Jurkat, Clone E6-1 (cell line): ENCODE data around the gene RNFT2.
"Not testable (repeated sequence)": the region's sequence is repeated elsewhere in the genome, so short reads cannot be mapped to it uniquely, and the experiment has no call there.

Experiments
- DNase-seq: peaks from one replicate; pipeline ENCODE4 v3.0.0-alpha.2; 2011; ENCODE audit warnings: low read depth, low spot score
- H3K4me3 ChIP-seq: 2 replicates; pipeline ENCODE4 v1.5.1; 2011; ENCODE audit warnings: mild to moderate bottlenecking, low read length, control low read depth, moderate library complexity

Gene RNFT2

GRCh38 chr12:116813271-116814041 is 75.3 kb downstream of the RNFT2 start:
- DNase-seq: no peak
- no peak overlapping the region for H3K4me3 ChIP-seq

- DNase-seq, H3K4me3 ChIP-seq: not testable (repeated sequence)
These were observed 76.7 kb downstream of the RNFT2 start for GRCh38 chr12:116814766-116815165.

- H3K4me3 ChIP-seq: peak overlapping the region; percentile 92
- no peak for DNase-seq
These were observed 80.3 kb downstream of the RNFT2 start for GRCh38 chr12:116818341-116818856.

DNA sequence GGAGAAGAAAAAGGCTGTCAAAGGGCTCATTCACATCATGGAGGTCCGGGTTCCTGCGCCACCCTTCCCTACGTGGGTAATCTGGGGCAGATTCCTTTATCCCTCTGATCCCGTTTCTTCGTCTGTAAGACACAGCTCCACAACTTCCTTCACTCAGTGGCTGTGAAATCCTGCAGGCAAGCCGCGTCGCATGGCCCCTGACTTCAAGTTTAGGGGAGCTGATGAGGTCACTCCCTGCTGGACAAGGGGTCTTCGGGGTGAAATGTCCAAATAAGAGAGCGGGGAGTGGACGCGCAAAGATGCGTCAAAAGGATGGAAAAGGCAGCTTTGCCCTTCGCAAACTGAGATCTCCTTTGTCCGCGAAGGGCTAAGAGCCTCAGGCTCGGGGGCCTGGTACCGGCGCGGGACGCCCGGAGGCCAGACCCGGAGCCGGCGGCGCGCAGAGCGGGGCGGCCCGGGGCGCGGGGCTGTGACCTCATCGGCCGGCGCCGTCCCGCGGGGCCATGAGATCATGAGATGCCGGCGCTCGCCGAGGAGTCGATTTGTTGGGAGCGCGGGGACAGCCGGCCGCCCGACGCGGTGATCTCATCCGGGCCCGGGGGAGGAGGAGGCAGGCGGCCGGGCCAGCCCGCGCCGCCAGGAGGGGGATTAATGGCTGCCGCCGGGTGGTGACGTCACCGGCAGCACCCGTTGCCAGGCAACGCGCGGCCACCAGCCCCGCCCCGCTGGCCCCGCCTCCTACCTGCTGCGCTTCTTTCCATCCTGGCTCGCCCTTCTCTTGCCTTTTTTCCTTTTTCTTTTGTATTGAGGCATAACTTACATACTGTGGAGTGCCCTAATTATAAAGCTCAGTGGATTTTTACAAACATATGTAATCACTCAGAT is 81.1 kb downstream of the RNFT2 start:
- peak; percentile 67 for DNase-seq
- peak overlapping the region; percentile 92 for H3K4me3 ChIP-seq

DNA sequence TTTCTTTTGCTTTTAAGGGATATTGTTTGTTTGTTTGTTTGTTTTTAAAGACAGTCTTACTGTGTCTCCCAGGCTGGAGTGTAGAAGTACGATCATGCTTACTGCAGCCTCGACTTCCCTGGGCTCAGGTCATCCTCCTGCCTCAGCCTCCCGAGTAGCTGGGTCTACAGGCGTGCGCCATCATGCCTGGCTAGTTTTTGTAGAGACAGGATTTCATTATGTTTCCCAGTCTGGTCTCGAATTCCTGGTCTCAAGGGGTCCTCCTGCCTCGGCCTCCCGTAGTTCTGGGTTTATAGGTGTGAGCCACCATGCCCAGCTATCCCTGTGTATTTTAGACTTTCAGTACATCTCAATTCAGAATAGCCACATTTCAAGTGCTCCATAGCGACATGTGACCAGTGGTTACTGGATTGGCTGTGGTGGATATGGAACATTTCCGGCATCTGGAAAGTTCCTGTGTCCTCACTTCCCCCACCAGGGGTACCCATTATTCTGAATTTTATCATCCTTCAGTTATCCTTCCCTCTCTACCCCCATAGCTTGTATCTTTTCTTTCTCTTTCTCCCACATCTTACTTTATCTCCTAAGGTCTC is 82.0 kb downstream of the RNFT2 start:
- no peak overlapping the region for H3K4me3 ChIP-seq
- DNase-seq: no peak

GRCh38 chr12:116821291-116821690 is 83.2 kb downstream of the RNFT2 start:
- H3K4me3 ChIP-seq: no peak overlapping the region
- no peak for DNase-seq

DNA sequence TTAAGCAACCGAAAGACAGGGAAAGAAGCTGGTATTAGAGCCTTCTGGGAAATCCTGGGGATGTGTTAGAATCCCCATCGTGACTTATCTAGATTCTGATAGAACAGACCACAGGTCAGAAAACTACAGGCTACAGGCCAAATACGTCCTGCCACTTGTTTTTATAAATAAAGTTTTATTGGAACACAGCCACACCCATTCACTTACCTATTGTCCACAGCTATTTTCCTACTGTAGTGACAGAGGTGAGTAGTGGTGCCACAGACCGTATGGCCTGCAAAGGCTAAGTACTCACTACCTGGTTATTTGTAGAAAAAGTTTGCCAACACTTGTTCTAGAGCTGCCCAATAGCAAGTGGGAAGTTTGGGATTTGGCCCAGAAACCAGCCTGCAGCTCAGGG is 89.3 kb downstream of the RNFT2 start:
- DNase-seq: no peak
- H3K4me3 ChIP-seq: no peak overlapping the region

- H3K4me3 ChIP-seq: no peak overlapping the region
- DNase-seq: no peak
These were observed 94.2 kb downstream of the RNFT2 start for GRCh38 chr12:116832353-116832752.

DNA sequence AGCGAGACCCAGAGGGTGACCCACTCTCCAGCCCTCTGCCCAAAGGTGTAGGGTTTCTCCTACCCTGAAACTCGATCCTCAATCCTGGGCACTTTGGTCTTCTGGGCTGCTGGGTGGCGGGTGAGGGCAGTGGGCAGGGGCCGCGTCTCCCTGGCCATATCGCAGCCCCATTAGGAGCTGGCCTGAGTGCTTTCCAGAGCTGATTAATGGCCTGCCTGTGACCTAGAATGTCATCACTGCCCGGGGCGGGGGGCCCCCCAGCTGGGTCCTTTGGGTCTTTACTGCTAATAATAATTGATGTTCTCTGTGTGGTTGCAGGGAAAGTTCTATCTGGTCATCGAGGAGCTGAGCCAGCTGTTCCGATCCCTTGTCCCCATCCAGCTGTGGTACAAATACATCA is 95.4 kb downstream of the RNFT2 start:
- no peak overlapping the region for H3K4me3 ChIP-seq
- DNase-seq: no peak

- no peak for DNase-seq
- H3K4me3 ChIP-seq: no peak overlapping the region
These were observed 97.4 kb downstream of the RNFT2 start for GRCh38 chr12:116835484-116835883.

DNA sequence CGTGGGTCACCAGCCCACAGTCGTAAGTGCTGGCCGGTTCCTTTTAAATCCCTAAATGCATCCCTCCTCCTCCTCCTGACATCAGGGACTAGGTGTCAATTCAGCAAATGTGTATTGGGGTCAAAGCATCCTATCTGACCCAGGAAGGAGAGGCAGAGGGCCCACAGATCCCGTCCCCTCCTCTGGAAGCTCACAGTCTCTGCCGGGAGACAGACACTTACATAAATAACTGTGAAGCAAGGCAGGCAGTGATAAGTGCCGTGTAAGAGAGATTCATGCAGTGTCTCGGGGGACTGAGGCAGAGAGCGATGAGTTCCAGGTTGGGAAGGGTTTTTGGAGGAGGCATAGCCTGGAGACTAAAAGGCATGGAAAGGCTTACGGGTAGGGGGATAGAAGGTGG is 99.0 kb downstream of the RNFT2 start:
- DNase-seq: no peak
- no peak overlapping the region for H3K4me3 ChIP-seq

DNA sequence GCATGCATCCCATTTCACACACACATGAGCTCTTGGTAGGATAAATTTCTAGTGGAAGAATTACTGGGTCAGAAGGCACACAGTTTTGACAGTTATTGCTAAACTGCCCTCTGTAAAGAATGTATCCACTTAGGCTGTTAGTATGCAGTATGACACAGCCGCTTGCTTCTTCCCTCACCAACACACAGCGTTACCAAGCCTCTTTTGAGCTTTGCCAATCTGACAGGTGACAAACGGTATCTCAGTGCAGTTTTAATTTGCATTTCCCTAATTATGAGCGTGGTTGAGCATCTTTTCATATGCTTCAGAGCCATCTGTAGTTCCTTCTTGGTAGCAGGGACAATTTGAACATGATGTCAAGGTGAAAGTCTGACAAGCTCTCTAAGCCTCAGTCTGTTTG is 100.2 kb downstream of the RNFT2 start:
- H3K4me3 ChIP-seq: no peak overlapping the region

DNA sequence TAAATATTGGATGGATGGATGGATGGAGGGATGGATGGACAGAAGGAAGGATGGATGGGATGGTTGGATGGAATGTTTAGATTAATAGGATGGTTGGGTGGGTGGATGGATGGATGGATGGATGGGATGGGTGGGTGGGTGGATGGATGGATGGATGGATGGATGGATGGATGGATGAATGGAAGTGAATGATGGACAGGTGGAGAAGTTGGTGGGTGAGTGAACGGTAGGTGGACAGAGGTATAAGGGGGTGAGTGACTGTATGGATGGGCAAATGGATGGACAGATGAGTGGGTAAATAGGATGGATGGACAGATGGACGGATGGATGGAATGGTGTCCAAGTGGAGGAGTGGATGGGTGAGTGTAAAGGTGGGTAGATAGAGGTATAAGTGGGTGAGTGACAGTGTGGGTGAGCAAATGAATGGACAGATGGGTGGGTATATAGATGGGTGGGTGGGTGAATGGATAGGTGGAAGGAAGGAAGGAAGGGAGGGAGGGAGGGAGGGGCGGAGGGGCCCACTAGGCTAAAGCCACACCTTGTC is 101.2 kb downstream of the RNFT2 start:
- DNase-seq: no peak
- H3K4me3 ChIP-seq: no peak overlapping the region

More for the DNA sequence above, 100.2 kb downstream of the RNFT2 start:
- no peak for DNase-seq

- H3K4me3 ChIP-seq: no peak overlapping the region
- DNase-seq: no peak
These were observed 105.0 kb downstream of the RNFT2 start for GRCh38 chr12:116843085-116843484.

GRCh38 chr12:116849216-116849615 is 111.1 kb downstream of the RNFT2 start:
- H3K4me3 ChIP-seq: no peak overlapping the region
- no peak for DNase-seq

DNA sequence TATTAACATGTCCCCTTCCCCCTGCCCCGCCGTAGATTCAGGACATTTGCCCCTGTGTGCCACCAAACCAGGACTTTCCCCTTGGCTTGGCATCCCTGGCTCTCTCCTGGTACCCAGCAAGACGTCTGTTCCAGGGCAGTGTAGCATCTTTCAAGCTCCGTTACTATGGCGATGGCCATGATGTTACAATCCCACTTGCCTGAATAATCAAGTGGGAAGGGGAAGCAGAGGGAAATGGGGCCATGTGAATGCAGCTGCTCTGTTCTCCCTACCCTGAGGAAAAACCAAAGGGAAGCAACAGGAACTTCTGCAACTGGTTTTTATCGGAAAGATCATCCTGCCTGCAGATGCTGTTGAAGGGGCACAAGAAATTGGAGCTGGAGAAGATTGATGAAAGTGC is 114.2 kb downstream of the RNFT2 start:
- DNase-seq: no peak
- no peak overlapping the region for H3K4me3 ChIP-seq

GRCh38 chr12:116853507-116853906 is 115.4 kb downstream of the RNFT2 start:
- H3K4me3 ChIP-seq: no peak overlapping the region
- peak; percentile 80 for DNase-seq

- DNase-seq: no peak
- H3K4me3 ChIP-seq: no peak overlapping the region
These were observed 117.8 kb downstream of the RNFT2 start for GRCh38 chr12:116855744-116856470.

GRCh38 chr12:116856729-116857128 is 118.6 kb downstream of the RNFT2 start:
- no peak overlapping the region for H3K4me3 ChIP-seq
- DNase-seq: no peak
